Heart right ventricle (tissue), 16 donors: ENCODE results near the gene TRIM63. TPM values are rescaled to one million over a fixed set of nuclear protein-coding genes. Genes with fewer than 3 reads are reported as not detected.

Experiments used
- ATAC-seq, 8 donors: fragments of 200-7000 bp; cut with Tn5 transposase; one replicate each; pipeline ENCODE4 v1.9.1; 2020; ENCODE audit warnings: mild to moderate bottlenecking in 8 of 8, moderate library complexity in 8 of 8, moderate number of reproducible peaks in 1 of 8
- DNase-seq, 2 donors: peaks; one replicate each; pipeline ENCODE4 v3.0.0-alpha.2; 2020
- H3K27ac ChIP-seq, 10 donors: fragments of 200-600 bp; sonication (generic) in 2 of 10; one replicate each; pipeline versions ENCODE4 v1.5.0 to v1.8.0; 2020 to 2022; ENCODE audit warnings: mild to moderate bottlenecking in 3 of 10
- H3K27me3 ChIP-seq, 7 donors: fragments of 200-600 bp; one replicate each; pipeline ENCODE4 v1.8.0; 2021 to 2022; ENCODE audit warnings: mild to moderate bottlenecking in 2 of 7
- H3K36me3 ChIP-seq, 9 donors: fragments of 200-600 bp; sonication (generic) in 1 of 9; one replicate each; pipeline versions ENCODE4 v1.5.0 to v1.8.0; 2020 to 2022; ENCODE audit warnings: mild to moderate bottlenecking in 2 of 9
- H3K4me1 ChIP-seq, 9 donors: fragments of 200-600 bp; sonication (generic) in 1 of 9; one replicate each; pipeline versions ENCODE4 v1.5.0 to v1.8.0; 2020 to 2022; ENCODE audit warnings: mild to moderate bottlenecking in 4 of 9
- H3K4me3 ChIP-seq, 10 donors: fragments of 200-600 bp; sonication (generic) in 2 of 10; one replicate each; pipeline versions ENCODE4 v1.5.0 to v1.8.0; 2020 to 2022; ENCODE audit warnings: mild to moderate bottlenecking in 7 of 10, moderate library complexity in 2 of 10
- H3K9me3 ChIP-seq, 11 donors: fragments of 200-600 bp in 10 of 11; sonication (generic) in 2 of 11; one replicate each; pipeline versions ENCODE4 v1.5.0 to v1.8.0; 2013 to 2022; ENCODE audit warnings: mild to moderate bottlenecking in 2 of 11, control low read depth in 1 of 11, moderate library complexity in 1 of 11
- WGBS, 2 donors: extraction: QIAGEN DNeasy Blood & Tissue Kit; methylation state at CpG; one replicate each; pipeline ENCODE4 v1.1.7; 2013; ENCODE audit warnings: inconsistent platforms in 1 of 2; 5-methylcytosine and 5-hydroxymethylcytosine counted together
- intact Hi-C, 10 donors: fragments of 100-400 bp; cut with DNase I; formaldehyde crosslinking; loops; one replicate each; pipeline versions ENCODE4 v1.11.1 to v1.14.2; 2022
- polyA plus RNA-seq, 2 donors: library from polyadenylated mRNA; stranded (reverse); fragments of 200-250 nt; gene quantifications; one replicate each; pipeline ENCODE4 v1.2.3, GENCODE V29; 2013
- total RNA-seq, 10 donors: library from RNA; stranded (reverse); fragmentation: NEBNext Ultra II Directional in 3 of 10; extraction: Animal tissue kit (Norgen Biotek cat#: 25700) in 3 of 10; gene quantifications; one replicate each; pipeline versions ENCODE4 v1.2.1 to v1.2.4, GENCODE V29; 2021 to 2023
- TF ChIP-seq, protein P1 (sequence below), 9 donors: fragments of 200-600 bp; sonication (generic) in 2 of 9; IDR thresholded peaks; one replicate each; pipeline versions ENCODE4 v1.5.0 to v1.8.0; 2021 to 2022; ENCODE audit warnings: antibody characterized with exemption in 9 of 9, mild to moderate bottlenecking in 5 of 9, moderate library complexity in 1 of 9
- donor health status: Arrhythmogenic right ventricular cardiomyopathy.
- donor health status: ischemic (EF 13 %, LVEDD 7.1; RV severe dilation, severe dysfunction).
- donor health status: healthy with polysubstance abuse.
- donor health status: DM: no; HTN: yes; CAD: no.
- donor health status: DM: no; HTN: no; CAD: no.
- donor health status: ischemic (EF 25% LVEDD 6.9; RV normal size, moderate dysfunction).
- donor health status: ischemic (EF 25% LVEDD 5.7; RV mildly dilated, moderate dysfunction).
- donor health status: healthy.
- donor health status: DM: yes; HTN: yes; CAD: no.
- donor health status: Ischemic cardiomyopathy.
- donor health status: ischemic (EF 35%, LVEDD 5.7; RV mildly dilated, moderate dysfunction).
- donor health status: nonischemic (EF 11% LVEDD 7.7; RV severe dilation, severe dysfunction).
- donor health status: DM: yes; HTN: yes; CAD: no.
- donor health status: PGD.
- donor health status: ischemic (EF 29% LVEDD 5.4; RV normal size, mild dysfunction).
- donor health status: nonischemic (EF 23%, LVEDD 6.1; RV moderate dilation, normal function).

Gene TRIM63
- total and polyA plus RNA-seq, 12 donors = 191 to 415 (median 222) TPM

DNA sequence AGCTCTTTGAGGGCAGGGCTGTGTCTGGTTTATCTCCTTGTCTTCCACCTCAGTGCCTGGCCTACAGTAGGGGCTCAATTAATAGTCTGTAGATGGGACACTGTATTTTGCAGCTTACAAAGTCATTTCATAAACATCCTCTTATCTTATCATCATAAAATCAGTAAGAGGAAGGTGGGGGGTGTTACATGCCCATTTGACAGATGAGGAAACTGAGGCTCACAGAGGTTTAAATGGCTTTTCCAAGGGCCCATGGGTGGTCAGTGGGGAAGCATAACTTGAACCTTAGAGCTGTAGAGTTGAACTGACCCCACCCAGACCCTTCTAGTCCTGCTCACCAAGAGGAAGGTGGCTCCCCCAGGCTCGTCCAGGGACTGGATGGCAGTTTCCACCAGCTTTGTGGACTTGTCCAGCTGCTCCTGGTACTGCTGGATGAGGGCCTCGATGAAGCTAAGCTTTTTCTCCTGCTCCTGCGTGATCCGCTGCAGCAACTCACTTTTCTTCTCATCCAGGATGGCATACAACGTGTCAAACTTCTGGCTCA is 9.3 kb downstream of the TRIM63 start:
- Histone ChIP-seq H3K9me3 (no peaks in the 10 kb centered on the region), H3K27ac (peak overlapping the region in 1 of 10 donors; percentile 8), H3K27me3 (peaks cover 0 to 38% (median 0%) of the 10 kb centered on the region in 7 donors), H3K36me3 (peaks cover 0 to 95% (median 14%) of the 10 kb centered on the region in 9 donors), H3K4me3 (no peak overlapping the region), H3K4me1 (peaks cover 3 to 71% (median 18%) of the 10 kb centered on the region in 9 donors)
- no peak for ATAC-seq
- DNase-seq = no peak
- TF ChIP-seq, protein P1, sequence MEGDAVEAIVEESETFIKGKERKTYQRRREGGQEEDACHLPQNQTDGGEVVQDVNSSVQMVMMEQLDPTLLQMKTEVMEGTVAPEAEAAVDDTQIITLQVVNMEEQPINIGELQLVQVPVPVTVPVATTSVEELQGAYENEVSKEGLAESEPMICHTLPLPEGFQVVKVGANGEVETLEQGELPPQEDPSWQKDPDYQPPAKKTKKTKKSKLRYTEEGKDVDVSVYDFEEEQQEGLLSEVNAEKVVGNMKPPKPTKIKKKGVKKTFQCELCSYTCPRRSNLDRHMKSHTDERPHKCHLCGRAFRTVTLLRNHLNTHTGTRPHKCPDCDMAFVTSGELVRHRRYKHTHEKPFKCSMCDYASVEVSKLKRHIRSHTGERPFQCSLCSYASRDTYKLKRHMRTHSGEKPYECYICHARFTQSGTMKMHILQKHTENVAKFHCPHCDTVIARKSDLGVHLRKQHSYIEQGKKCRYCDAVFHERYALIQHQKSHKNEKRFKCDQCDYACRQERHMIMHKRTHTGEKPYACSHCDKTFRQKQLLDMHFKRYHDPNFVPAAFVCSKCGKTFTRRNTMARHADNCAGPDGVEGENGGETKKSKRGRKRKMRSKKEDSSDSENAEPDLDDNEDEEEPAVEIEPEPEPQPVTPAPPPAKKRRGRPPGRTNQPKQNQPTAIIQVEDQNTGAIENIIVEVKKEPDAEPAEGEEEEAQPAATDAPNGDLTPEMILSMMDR (IDR thresholded peaks at IDR 0.05) = no peak
- 78 to 79% methylated on average over 5 of the region's 5 CpGs for WGBS, 2 donors
- intact Hi-C loops = no loop called here

DNA sequence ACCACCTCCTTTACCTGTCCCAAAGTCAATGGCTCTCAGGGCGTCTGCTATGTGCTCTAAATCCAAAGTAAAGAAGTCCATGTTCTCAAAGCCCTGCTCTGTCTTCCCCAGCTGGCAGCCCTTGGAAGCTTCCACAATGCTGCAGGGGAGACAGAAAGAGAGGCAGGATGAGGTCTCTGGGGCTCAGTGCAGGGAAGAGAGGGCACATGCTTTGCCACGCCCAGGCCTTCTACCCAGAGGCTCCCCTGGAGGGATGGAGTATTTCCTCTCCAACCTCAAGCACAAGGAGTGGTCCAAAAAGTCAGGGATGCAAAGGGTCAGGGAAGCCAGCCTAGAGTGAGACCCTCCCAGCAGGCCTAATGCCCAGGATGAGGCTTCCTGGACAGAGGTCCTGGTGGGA is 10.2 kb downstream of the TRIM63 start:
- no peak for ATAC-seq

DNA sequence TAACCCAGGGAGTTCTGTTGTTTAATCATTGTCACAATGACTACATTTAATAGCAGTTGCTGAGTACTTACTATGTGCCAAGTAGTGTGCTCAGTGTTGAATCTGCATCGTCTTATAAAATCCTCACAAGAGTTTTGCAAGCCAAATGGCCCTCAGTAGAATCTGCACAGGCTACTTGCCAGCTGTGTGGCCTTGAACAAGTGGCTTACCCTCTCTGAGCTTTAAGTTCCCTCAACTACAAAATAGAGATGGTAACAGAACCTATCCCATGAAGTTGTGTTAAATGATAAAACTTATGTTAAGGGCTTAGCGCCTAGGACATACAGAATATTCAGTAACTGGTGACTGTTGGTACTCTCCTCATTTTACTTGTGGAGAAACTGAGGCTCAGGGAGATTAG is 12.4 kb downstream of the TRIM63 start:
- Histone ChIP-seq H3K36me3 (peaks cover 0 to 90% (median 23%) of the 10 kb centered on the region in 9 donors), H3K9me3 (no peaks in the 10 kb centered on the region), H3K27ac (peak overlapping the region in 1 of 10 donors; percentile 21), H3K4me3 (no peak overlapping the region), H3K4me1 (peaks cover 0 to 60% (median 12%) of the 10 kb centered on the region in 9 donors), H3K27me3 (peaks cover 0 to 56% (median 0%) of the 10 kb centered on the region in 7 donors)
- TF ChIP-seq, protein P1 (IDR thresholded peaks at IDR 0.05) = no peak
- DNase-seq = no peak
- WGBS, 2 donors = 68 to 77% methylated on average over 2 of the region's 2 CpGs
- no peak for ATAC-seq
- intact Hi-C loops = no loop called here

More for the DNA sequence above, 10.2 kb downstream of the TRIM63 start:
- Histone ChIP-seq H3K27me3 (peaks cover 0 to 47% (median 0%) of the 10 kb centered on the region in 7 donors), H3K27ac (no peak overlapping the region), H3K4me1 (peaks cover 3 to 76% (median 18%) of the 10 kb centered on the region in 9 donors), H3K36me3 (peaks cover 0 to 98% (median 21%) of the 10 kb centered on the region in 9 donors), H3K4me3 (no peak overlapping the region), H3K9me3 (no peaks in the 10 kb centered on the region)
- TF ChIP-seq, protein P1 (IDR thresholded peaks at IDR 0.05) = no peak
- intact Hi-C loops = no loop called here
- WGBS, 2 donors = 72 to 80% methylated on average over 2 of the region's 2 CpGs
- DNase-seq = no peak

GRCh38 chr1:26053718-26054560 is 13.5 kb downstream of the TRIM63 start:
- intact Hi-C loops = loop anchor here in 1 of 10 donors (5.0 kb wide), 1 partner anchor 1417 kb away; no protein-coding TSS in a partner anchor
- 37 to 39% methylated on average over 16 of the region's 16 CpGs for WGBS, 2 donors
- Histone ChIP-seq H3K27me3 (peaks cover 0 to 57% (median 6%) of the 10 kb centered on the region in 7 donors), H3K4me1 (peaks cover 0 to 58% (median 12%) of the 10 kb centered on the region in 9 donors), H3K9me3 (no peaks in the 10 kb centered on the region), H3K36me3 (peaks cover 0 to 79% (median 23%) of the 10 kb centered on the region in 9 donors), H3K27ac (peak overlapping the region in 5 of 10 donors; percentile 11 to 33 (median 20)), H3K4me3 (no peak overlapping the region)
- DNase-seq (no peak), ATAC-seq (peak in 2 of 8 donors; percentile 2 to 15)
- TF ChIP-seq, protein P1 (IDR thresholded peaks at IDR 0.05) = no peak
